Skeletal muscle satellite cell (primary cell): ENCODE measurements around the gene CELA1.
"Not testable (repeated sequence)": the region's sequence is repeated elsewhere in the genome, so short reads cannot be mapped to it uniquely, and the experiment has no call there.

Experiments
- H3K27me3 ChIP-seq: 2 replicates; pipeline ENCODE4 v1.7.0; 2013; ENCODE audit warnings: low read length; ENCODE audit not compliant: control insufficient read depth, insufficient read depth
- H3K36me3 ChIP-seq: 2 replicates; pipeline ENCODE4 v1.7.0; 2013; ENCODE audit warnings: mild to moderate bottlenecking, control low read depth, low read length; ENCODE audit not compliant: insufficient read depth
- H3K4me1 ChIP-seq: 2 replicates; pipeline ENCODE4 v1.7.0; 2013; ENCODE audit warnings: low read length; ENCODE audit not compliant: control insufficient read depth, insufficient read depth
- H3K4me2 ChIP-seq: 2 replicates; pipeline ENCODE4 v1.7.0; 2013; ENCODE audit warnings: mild to moderate bottlenecking, low read length
- H3K4me3 ChIP-seq: 2 replicates; pipeline ENCODE4 v1.7.0; 2013; ENCODE audit warnings: low read length
- H3K9ac ChIP-seq: 2 replicates; pipeline ENCODE4 v1.7.0; 2013; ENCODE audit warnings: mild to moderate bottlenecking, low read depth, low read length, moderate library complexity
- H3K9me3 ChIP-seq: replicated peaks from 2 replicates; pipeline ENCODE4 v1.7.0; 2013; ENCODE audit warnings: mild to moderate bottlenecking, control low read depth, low read length

The CELA1 gene

GRCh38 chr12:51294097-51294496 is 52.4 kb downstream of the CELA1 start:
- not testable (repeated sequence) for H3K4me3 ChIP-seq, H3K9ac ChIP-seq, H3K27me3 ChIP-seq, H3K4me1 ChIP-seq, H3K36me3 ChIP-seq, H3K9me3 ChIP-seq, H3K4me2 ChIP-seq

GRCh38 chr12:51293696-51294095 is 52.8 kb downstream of the CELA1 start:
- Histone ChIP-seq H3K4me2 (no peak overlapping the region), H3K4me3 (no peak overlapping the region), H3K4me1 (no peaks in the 10 kb centered on the region), H3K36me3 (no peaks in the 10 kb centered on the region), H3K9me3 (no peaks in the 10 kb centered on the region), H3K9ac (no peak overlapping the region), H3K27me3 (no peaks in the 10 kb centered on the region)

GRCh38 chr12:51291603-51292513 is 54.6 kb downstream of the CELA1 start:
- not testable (repeated sequence) for H3K9me3 ChIP-seq, H3K4me2 ChIP-seq, H3K27me3 ChIP-seq, H3K4me3 ChIP-seq, H3K36me3 ChIP-seq, H3K9ac ChIP-seq, H3K4me1 ChIP-seq

GRCh38 chr12:51285843-51286242 is 60.6 kb downstream of the CELA1 start:
- H3K36me3 ChIP-seq = no peaks in the 10 kb centered on the region
- no peaks in the 10 kb centered on the region for H3K9me3 ChIP-seq
- peaks cover 8% of the 10 kb centered on the region for H3K4me1 ChIP-seq
- H3K27me3 ChIP-seq = no peaks in the 10 kb centered on the region
- no peak overlapping the region for H3K4me3 ChIP-seq
- H3K4me2 ChIP-seq = no peak overlapping the region
- no peak overlapping the region for H3K9ac ChIP-seq

GRCh38 chr12:51281202-51281924 is 65.1 kb downstream of the CELA1 start:
- Histone ChIP-seq H3K4me2 (peak overlapping the region; percentile 13), H3K27me3 (no peaks in the 10 kb centered on the region), H3K9me3 (no peaks in the 10 kb centered on the region), H3K9ac (no peak overlapping the region), H3K4me1 (peaks cover 8% of the 10 kb centered on the region), H3K4me3 (no peak overlapping the region), H3K36me3 (no peaks in the 10 kb centered on the region)
